Measurements from ENCODE around the gene DCAF16.

DNA sequence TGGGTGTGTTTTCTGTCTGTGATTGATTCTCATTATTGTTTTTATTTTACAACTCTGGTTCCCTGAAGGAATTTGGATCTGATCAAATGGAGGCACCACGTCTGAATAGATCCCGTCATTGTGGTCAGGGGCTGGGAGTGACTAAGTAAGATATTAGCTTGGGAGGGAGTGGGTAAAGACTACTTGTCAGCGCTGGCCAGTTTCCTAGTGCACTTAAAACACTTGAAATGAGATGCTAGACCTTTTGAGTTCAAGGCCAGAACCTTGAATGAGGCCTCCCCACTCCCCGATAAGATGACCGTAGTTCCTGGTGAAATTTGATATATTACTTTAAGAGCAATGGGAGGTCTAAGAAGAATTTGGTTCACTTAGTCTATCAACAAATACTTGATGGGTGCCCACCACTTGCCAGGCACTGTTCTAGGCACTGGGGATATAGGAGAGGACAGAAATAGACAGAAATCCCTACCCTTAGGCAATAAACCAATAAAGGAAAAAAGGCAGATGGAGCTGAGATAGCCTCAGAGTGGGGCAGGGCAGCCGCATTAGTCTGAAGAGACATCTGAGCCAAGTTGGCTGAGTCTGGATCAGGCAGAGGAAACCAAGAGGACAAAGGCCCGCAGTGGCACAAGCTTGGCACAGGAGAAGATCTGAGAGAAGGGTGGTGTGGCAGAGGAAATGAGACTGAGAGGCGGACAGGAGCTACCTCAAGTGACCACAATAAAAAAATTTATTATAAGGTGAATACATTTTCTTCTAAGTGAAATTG is 41.0 kb downstream of the DCAF16 start:
- TF ChIP-seq, protein P1, sequence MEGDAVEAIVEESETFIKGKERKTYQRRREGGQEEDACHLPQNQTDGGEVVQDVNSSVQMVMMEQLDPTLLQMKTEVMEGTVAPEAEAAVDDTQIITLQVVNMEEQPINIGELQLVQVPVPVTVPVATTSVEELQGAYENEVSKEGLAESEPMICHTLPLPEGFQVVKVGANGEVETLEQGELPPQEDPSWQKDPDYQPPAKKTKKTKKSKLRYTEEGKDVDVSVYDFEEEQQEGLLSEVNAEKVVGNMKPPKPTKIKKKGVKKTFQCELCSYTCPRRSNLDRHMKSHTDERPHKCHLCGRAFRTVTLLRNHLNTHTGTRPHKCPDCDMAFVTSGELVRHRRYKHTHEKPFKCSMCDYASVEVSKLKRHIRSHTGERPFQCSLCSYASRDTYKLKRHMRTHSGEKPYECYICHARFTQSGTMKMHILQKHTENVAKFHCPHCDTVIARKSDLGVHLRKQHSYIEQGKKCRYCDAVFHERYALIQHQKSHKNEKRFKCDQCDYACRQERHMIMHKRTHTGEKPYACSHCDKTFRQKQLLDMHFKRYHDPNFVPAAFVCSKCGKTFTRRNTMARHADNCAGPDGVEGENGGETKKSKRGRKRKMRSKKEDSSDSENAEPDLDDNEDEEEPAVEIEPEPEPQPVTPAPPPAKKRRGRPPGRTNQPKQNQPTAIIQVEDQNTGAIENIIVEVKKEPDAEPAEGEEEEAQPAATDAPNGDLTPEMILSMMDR (IDR thresholded peaks at IDR 0.05) = no peak
- no peak for TF ChIP-seq EZH2phosphoT487 (IDR thresholded peaks at IDR 0.05)

Measured in neural progenitor cell (in vitro differentiated cells).